GM19043 (cell line): ENCODE results near the gene CAMTA1.
"Not testable (repeated sequence)": the region's sequence is repeated elsewhere in the genome, so short reads cannot be mapped to it uniquely, and the experiment has no call there.

Source experiments
- ATAC-seq: cut with Tn5 transposase; IDR thresholded peaks from one replicate; pipeline ENCODE4 v1.9.1; 2021; ENCODE audit warnings: low read depth; ENCODE audit not compliant: unreplicated experiment

CAMTA1 gene

GRCh38 chr1:7702365-7702764 lies 917.1 kb downstream of the CAMTA1 start:
- ATAC-seq, result no peak

GRCh38 chr1:7703321-7704213 lies 918.3 kb downstream of the CAMTA1 start:
- ATAC-seq, result no peak

GRCh38 chr1:7704214-7705047 lies 919.2 kb downstream of the CAMTA1 start:
- ATAC-seq, result peak; percentile 99

GRCh38 chr1:7705048-7705907 lies 920.0 kb downstream of the CAMTA1 start:
- ATAC-seq, result no peak

- ATAC-seq, result no peak
These were observed 920.6 kb downstream of the CAMTA1 start for GRCh38 chr1:7705908-7706216.

- ATAC-seq, result no peak
These were observed 922.3 kb downstream of the CAMTA1 start for GRCh38 chr1:7707527-7707926.

GRCh38 chr1:7708065-7708464 lies 922.8 kb downstream of the CAMTA1 start:
- ATAC-seq, result not testable (repeated sequence)

GRCh38 chr1:7710859-7711258 lies 925.6 kb downstream of the CAMTA1 start:
- ATAC-seq, result no peak

- no peak for ATAC-seq
These were observed 927.6 kb downstream of the CAMTA1 start for GRCh38 chr1:7712731-7713323.

- no peak for ATAC-seq
These were observed 931.3 kb downstream of the CAMTA1 start for GRCh38 chr1:7716506-7716905.

- ATAC-seq, result no peak
These were observed 932.6 kb downstream of the CAMTA1 start for GRCh38 chr1:7717748-7718368.

GRCh38 chr1:7719468-7720094 lies 934.3 kb downstream of the CAMTA1 start:
- no peak for ATAC-seq

- ATAC-seq, result no peak
These were observed 936.9 kb downstream of the CAMTA1 start for GRCh38 chr1:7721940-7722669.

GRCh38 chr1:7722670-7723012 lies 937.4 kb downstream of the CAMTA1 start:
- ATAC-seq, result no peak

GRCh38 chr1:7726623-7727022 lies 941.4 kb downstream of the CAMTA1 start:
- no peak for ATAC-seq

GRCh38 chr1:7727809-7728471 lies 942.7 kb downstream of the CAMTA1 start:
- no peak for ATAC-seq

- ATAC-seq, result no peak
These were observed 944.5 kb downstream of the CAMTA1 start for GRCh38 chr1:7729761-7730160.

- no peak for ATAC-seq
These were observed 947.1 kb downstream of the CAMTA1 start for GRCh38 chr1:7732331-7732730.
